ENCODE results near the gene KDM2A. TPM values are rescaled to one million over a fixed set of nuclear protein-coding genes. Genes with fewer than 3 reads are reported as not detected.

KDM2A gene
- total RNA-seq, 1 experiment from 2014 or later, result 121 TPM

- Histone ChIP-seq H3K9me3 (ENCODE audit: low read depth, low read length, poor library complexity, severe bottlenecking) (no peaks in the 10 kb centered on the region), H3K4me3 (ENCODE audit: low read depth, low read length, poor library complexity, severe bottlenecking) (no peak overlapping the region), H3K27ac (ENCODE audit: low read depth, low read length, poor library complexity, severe bottlenecking) (no peak overlapping the region), H3K4me1 (ENCODE audit: insufficient read depth, low read length, poor library complexity, severe bottlenecking) (no peaks in the 10 kb centered on the region), H3K27me3 (replicated peaks; ENCODE audit: insufficient read depth, low read depth, low read length, poor library complexity) (no peaks in the 10 kb centered on the region), H3K36me3 (ENCODE audit: insufficient read depth, low read length, poor library complexity, severe bottlenecking) (no peaks in the 10 kb centered on the region)
- DNase-seq (ENCODE audit: low spot score), result no peak
- no TSS peak for BruUV-seq (replicated peaks)
- POLR2A ChIA-PET (ENCODE audit: low non-redundant PET), result no interaction called here
- no peak for TF ChIP-seq EZH2 (IDR thresholded peaks at IDR 0.05; ENCODE audit: borderline replicate concordance, low read depth, low read length, poor library complexity, severe bottlenecking)
- TF ChIP-seq, protein P1, sequence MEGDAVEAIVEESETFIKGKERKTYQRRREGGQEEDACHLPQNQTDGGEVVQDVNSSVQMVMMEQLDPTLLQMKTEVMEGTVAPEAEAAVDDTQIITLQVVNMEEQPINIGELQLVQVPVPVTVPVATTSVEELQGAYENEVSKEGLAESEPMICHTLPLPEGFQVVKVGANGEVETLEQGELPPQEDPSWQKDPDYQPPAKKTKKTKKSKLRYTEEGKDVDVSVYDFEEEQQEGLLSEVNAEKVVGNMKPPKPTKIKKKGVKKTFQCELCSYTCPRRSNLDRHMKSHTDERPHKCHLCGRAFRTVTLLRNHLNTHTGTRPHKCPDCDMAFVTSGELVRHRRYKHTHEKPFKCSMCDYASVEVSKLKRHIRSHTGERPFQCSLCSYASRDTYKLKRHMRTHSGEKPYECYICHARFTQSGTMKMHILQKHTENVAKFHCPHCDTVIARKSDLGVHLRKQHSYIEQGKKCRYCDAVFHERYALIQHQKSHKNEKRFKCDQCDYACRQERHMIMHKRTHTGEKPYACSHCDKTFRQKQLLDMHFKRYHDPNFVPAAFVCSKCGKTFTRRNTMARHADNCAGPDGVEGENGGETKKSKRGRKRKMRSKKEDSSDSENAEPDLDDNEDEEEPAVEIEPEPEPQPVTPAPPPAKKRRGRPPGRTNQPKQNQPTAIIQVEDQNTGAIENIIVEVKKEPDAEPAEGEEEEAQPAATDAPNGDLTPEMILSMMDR (conservative IDR thresholded peaks at IDR 0.05; ENCODE audit: low read depth, low read length), result no peak
- CTCF ChIA-PET, result interaction anchor here (0.5 kb wide), 1 partner anchor 47 kb away, joined by 7 read pairs; no protein-coding TSS in a partner anchor
- intact Hi-C loops (cut with micrococcal nuclease; ENCODE audit: unreplicated experiment), result no loop called here
Measured at GRCh38 chr11:67099831-67100324, 19.2 kb upstream of the KDM2A start.

- no peak for DNase-seq (ENCODE audit: low spot score)
- ChIA-PET CTCF (no interaction called here), POLR2A (ENCODE audit: low non-redundant PET) (no interaction called here)
- intact Hi-C loops (cut with micrococcal nuclease; ENCODE audit: unreplicated experiment), result no loop called here
- no TSS peak for BruUV-seq (replicated peaks)
- no peaks in the 10 kb centered on the region for H3K27me3 ChIP-seq (replicated peaks; ENCODE audit: insufficient read depth, low read depth, low read length, poor library complexity)
- TF ChIP-seq, protein P1 (conservative IDR thresholded peaks at IDR 0.05; ENCODE audit: low read depth, low read length), result no peak
- TF ChIP-seq EZH2 (IDR thresholded peaks at IDR 0.05; ENCODE audit: borderline replicate concordance, low read depth, low read length, poor library complexity, severe bottlenecking), result no peak
- H3K27ac ChIP-seq (ENCODE audit: low read depth, low read length, poor library complexity, severe bottlenecking), result no peak overlapping the region
- H3K4me1 ChIP-seq (ENCODE audit: insufficient read depth, low read length, poor library complexity, severe bottlenecking), result no peaks in the 10 kb centered on the region
- no peaks in the 10 kb centered on the region for H3K36me3 ChIP-seq (ENCODE audit: insufficient read depth, low read length, poor library complexity, severe bottlenecking)
- no peak overlapping the region for H3K4me3 ChIP-seq (ENCODE audit: low read depth, low read length, poor library complexity, severe bottlenecking)
- no peaks in the 10 kb centered on the region for H3K9me3 ChIP-seq (ENCODE audit: low read depth, low read length, poor library complexity, severe bottlenecking)
Measured at GRCh38 chr11:67102664-67103063, 16.4 kb upstream of the KDM2A start.

- TF ChIP-seq EZH2 (IDR thresholded peaks at IDR 0.05; ENCODE audit: borderline replicate concordance, low read depth, low read length, poor library complexity, severe bottlenecking), result no peak
- TF ChIP-seq, protein P1 (conservative IDR thresholded peaks at IDR 0.05; ENCODE audit: low read depth, low read length), result no peak
- intact Hi-C loops (cut with micrococcal nuclease; ENCODE audit: unreplicated experiment), result no loop called here
- H3K27me3 ChIP-seq (replicated peaks; ENCODE audit: insufficient read depth, low read depth, low read length, poor library complexity), result no peaks in the 10 kb centered on the region
- no peaks in the 10 kb centered on the region for H3K4me1 ChIP-seq (ENCODE audit: insufficient read depth, low read length, poor library complexity, severe bottlenecking)
- DNase-seq (ENCODE audit: low spot score), result no peak
- no peak overlapping the region for H3K4me3 ChIP-seq (ENCODE audit: low read depth, low read length, poor library complexity, severe bottlenecking)
- H3K27ac ChIP-seq (ENCODE audit: low read depth, low read length, poor library complexity, severe bottlenecking), result no peak overlapping the region
- BruUV-seq (replicated peaks), result no TSS peak
- POLR2A ChIA-PET (ENCODE audit: low non-redundant PET), result no interaction called here
- no peaks in the 10 kb centered on the region for H3K36me3 ChIP-seq (ENCODE audit: insufficient read depth, low read length, poor library complexity, severe bottlenecking)
- CTCF ChIA-PET, result no interaction called here
- H3K9me3 ChIP-seq (ENCODE audit: low read depth, low read length, poor library complexity, severe bottlenecking), result no peaks in the 10 kb centered on the region
Measured at GRCh38 chr11:67105964-67106363, 13.1 kb upstream of the KDM2A start.
